COLO829 (cell line): Measurements from ENCODE around the gene HLTF.
"Not testable (repeated sequence)": the region's sequence is repeated elsewhere in the genome, so short reads cannot be mapped to it uniquely, and the experiment has no call there.

Source experiments
- DNase-seq: peaks from one replicate; pipeline ENCODE4 v3.0.0; 2012; ENCODE audit warnings: low spot score

Gene HLTF

DNA sequence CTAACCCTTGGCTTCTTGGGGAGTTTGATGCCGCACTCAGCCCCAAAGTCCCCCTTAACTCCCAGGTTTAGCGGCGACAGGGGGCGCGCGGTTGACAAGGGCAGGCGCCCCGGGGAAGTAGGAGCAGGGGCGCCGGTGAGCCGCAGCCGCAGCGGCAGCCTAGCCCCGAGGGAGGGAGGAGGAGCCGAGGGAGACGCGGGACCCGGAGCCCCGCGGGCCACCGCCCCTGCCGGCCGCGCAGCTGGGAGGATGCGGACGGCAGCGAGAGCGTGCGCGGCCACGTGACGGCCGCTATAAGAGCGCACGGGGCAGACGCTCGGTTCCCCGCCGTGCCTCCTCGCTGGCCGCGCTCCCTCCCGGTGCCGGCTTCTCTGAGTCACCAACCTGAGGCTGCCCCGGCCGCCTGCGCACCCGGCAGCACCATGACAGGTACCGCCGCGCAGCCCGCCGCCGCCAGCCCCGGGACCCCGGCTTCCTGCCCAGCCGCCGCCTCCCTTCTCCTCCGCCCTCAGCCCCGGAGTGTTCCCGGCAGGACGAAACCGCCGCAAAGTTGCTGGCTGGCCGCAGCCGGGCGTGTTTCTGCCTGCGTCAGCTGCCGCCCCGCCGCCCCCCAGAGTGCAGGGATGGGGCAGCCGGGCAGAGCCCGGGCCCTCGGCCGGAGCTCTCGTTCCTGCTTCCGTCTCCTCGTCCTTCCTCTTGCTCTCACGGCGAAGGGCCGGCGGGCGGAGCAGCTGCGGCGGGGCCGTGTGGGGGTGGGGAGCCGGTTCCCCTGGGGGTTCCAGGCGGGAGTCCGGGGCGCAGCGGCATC lies 94.9 kb downstream of the HLTF start, which contains the start of gene GYG1:
Gene GYG1 (plus strand): TSS at position 322 of the 808 bp plus-strand sequence. CDS start 101 bp downstream, at position 423.
- peak; percentile 63 for DNase-seq

DNA sequence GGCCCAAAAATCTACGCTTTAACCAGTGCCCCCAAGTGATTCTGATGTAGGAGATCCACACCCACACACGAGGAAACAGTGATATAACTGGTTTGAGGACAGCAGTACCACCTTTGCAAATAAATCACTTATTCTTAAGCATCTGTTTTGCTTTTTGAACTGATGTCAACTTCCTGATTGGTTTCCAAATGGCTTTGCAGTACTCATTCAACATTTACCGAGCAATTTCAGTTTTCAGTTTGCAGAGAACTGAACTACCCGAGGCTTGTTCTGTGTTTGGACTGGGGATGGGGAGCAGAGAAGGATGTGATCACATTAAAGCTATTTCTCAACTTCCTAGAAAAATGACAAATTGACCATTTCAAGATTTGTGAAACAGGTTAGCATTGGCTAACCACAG lies 96.1 kb downstream of the HLTF start:
- DNase-seq: no peak

DNA sequence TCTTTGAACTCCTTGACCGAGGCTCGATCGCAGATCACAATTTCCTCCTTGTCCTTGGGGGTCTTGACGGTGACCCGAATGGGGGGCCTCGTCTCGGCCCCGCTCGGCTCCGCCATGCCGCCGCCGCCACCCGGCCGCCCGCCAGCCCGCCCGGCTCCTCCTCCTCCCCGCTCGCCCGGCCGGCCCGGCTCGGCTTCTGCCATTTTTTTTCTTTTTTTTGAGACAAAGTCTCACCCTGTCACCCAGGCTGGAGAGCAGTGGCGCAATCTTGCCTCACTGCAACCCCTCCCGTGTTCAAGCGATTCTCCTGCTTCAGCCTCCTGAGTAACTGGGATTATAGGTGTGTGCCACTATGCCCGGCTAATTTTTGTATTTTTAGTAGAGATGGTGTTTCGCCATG lies 98.8 kb downstream of the HLTF start:
- not testable (repeated sequence) for DNase-seq

DNA sequence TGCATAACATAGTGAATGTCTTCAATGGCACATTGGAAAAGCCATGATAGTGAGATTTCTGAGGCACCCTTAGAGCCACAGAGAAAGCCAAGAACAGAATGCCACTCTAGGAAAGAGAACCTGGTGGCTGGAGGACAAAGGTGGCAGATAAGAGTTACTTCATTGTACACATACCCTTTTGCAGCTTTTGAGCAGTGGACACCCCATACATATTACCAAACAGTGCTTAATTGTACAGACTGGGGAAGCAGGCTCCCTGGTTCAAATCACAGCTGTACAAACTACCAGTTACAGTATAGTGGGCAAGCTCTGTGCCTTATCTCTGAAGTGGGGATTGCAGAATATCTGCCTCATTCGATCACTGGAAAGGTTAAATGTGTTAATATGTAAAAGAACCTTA lies 105.1 kb downstream of the HLTF start:
- no peak for DNase-seq
